Measurements from ENCODE around the gene APOBEC3F. TPM values are rescaled to one million over a fixed set of nuclear protein-coding genes. Genes with fewer than 3 reads are reported as not detected.

The APOBEC3F gene
- total RNA-seq, 1 experiment from 2014 or later, result 8.9 TPM

- H2BK20ac ChIP-seq (ENCODE audit: low read depth, low read length, poor library complexity, severe bottlenecking), result no peak overlapping the region
- H3K27me3 ChIP-seq (ENCODE audit: insufficient read depth, low read length), result no peaks in the 10 kb centered on the region
- peak; percentile 52; the same call in 2 of the 3 replicates for TF ChIP-seq CTCF (conservative IDR thresholded peaks at IDR 0.05)
- no peak overlapping the region for H4K8ac ChIP-seq (replicated peaks; ENCODE audit: insufficient read length, low read depth, low read length)
- no peaks in the 10 kb centered on the region for H3K79me1 ChIP-seq (ENCODE audit: insufficient read depth, low read depth, low read length, poor library complexity, severe bottlenecking)
- no peaks in the 10 kb centered on the region for H4K20me1 ChIP-seq (ENCODE audit: control insufficient read depth, insufficient read depth, insufficient read length)
- H4K91ac ChIP-seq (ENCODE audit: insufficient read length, low read depth, low read length), result no peak overlapping the region
- peaks cover 5% of the 10 kb centered on the region for H3K27me3 Mint-ChIP-seq (ENCODE audit: low read depth)
- no peak overlapping the region for H3K27ac Mint-ChIP-seq
- H3K4me1 Mint-ChIP-seq, result peaks cover 12 to 17% of the 10 kb centered on the region in 2 experiments
- H3K23me2 ChIP-seq (ENCODE audit: insufficient read length, low read depth, low read length, poor library complexity, severe bottlenecking), result peaks cover 3% of the 10 kb centered on the region
- no peak overlapping the region for H3K9ac ChIP-seq (ENCODE audit: extremely low read depth, insufficient read length, low read length)
- no peak overlapping the region for H3K23ac ChIP-seq (ENCODE audit: insufficient read length, low read depth, low read length)
- H3K27ac ChIP-seq (ENCODE audit: insufficient read length, low read depth, low read length), result no peak overlapping the region
- no peak overlapping the region for H2BK5ac ChIP-seq (ENCODE audit: insufficient read length, low read length)
- no peak overlapping the region for H2BK12ac ChIP-seq (ENCODE audit: insufficient read length, low read depth, low read length)
- no peak overlapping the region for H3K56ac ChIP-seq (ENCODE audit: insufficient read length, low read depth, low read length)
- no peaks in the 10 kb centered on the region for H3K36me3 Mint-ChIP-seq (ENCODE audit: insufficient read depth in 1 of 3, low read depth in 3 of 3)
- no peaks in the 10 kb centered on the region for H3K9me3 ChIP-seq (ENCODE audit: control insufficient read depth, low read depth, low read length)
- no peaks in the 10 kb centered on the region; the same call in 1 of the 2 replicates for H3K4me1 ChIP-seq (ENCODE audit: insufficient read depth, low read length)
- no peak overlapping the region for H2AK5ac ChIP-seq (ENCODE audit: insufficient read length, low read length)
- H3T11ph ChIP-seq (ENCODE audit: low read length), result no peak overlapping the region
- H4K5ac ChIP-seq (ENCODE audit: insufficient read length, low read depth, low read length), result no peak overlapping the region
- DNase-seq, result no peak
- no peak overlapping the region for H3K4me3 Mint-ChIP-seq
- WGBS (ENCODE audit: extremely low coverage, insufficient read length, low lambda C conversion rate), result no CpG with 5 or more reads among the region's 13 CpGs
- H3K4me2 ChIP-seq (ENCODE audit: insufficient read depth, insufficient read length, low read length), result no peak overlapping the region
- no peaks in the 10 kb centered on the region for H3K79me2 ChIP-seq (ENCODE audit: insufficient read depth, low read length)
- H2AFZ ChIP-seq (ENCODE audit: low read length), result no peak overlapping the region
- H3K9me3 Mint-ChIP-seq, result no peaks in the 10 kb centered on the region; a peak in 1 of 5 replicates
- no peak overlapping the region for H3K14ac ChIP-seq (ENCODE audit: insufficient read depth, low read length)
- no peak overlapping the region for H3K4ac ChIP-seq (ENCODE audit: low read depth, low read length)
- no peak overlapping the region for H3K18ac ChIP-seq (ENCODE audit: insufficient read length, low read depth, low read length)
- H2BK15ac ChIP-seq (ENCODE audit: low read depth, low read length), result no peak overlapping the region
- H2BK120ac ChIP-seq (ENCODE audit: low read depth, low read length, poor library complexity, severe bottlenecking), result no peak overlapping the region
Measured at GRCh38 chr22:39068033-39068785, 27.5 kb downstream of the APOBEC3F start.

Measured in H9 (cell line).